D721Med (cell line): ENCODE data around the gene LUC7L.
"Not testable (repeated sequence)": the region's sequence is repeated elsewhere in the genome, so short reads cannot be mapped to it uniquely, and the experiment has no call there.

Experiments used
- DNase-seq: peaks from one replicate; pipeline ENCODE4 v3.0.0; 2011; ENCODE audit warnings: low spot score; ENCODE audit not compliant: insufficient read length
- FAIRE-seq: peaks from 2 replicates; lab custom pipeline; 2011; peaks lifted over from hg19 to GRCh38; lab: Jason Lieb, UNC
- TF ChIP-seq, protein P1 (sequence below): IDR thresholded peaks from 2 replicates; pipeline ENCODE4 v1.5.1; 2012; ENCODE audit warnings: mild to moderate bottlenecking, control low read depth; ENCODE audit not compliant: insufficient read depth; ENCODE audit errors: missing control alignments

The LUC7L gene

DNA sequence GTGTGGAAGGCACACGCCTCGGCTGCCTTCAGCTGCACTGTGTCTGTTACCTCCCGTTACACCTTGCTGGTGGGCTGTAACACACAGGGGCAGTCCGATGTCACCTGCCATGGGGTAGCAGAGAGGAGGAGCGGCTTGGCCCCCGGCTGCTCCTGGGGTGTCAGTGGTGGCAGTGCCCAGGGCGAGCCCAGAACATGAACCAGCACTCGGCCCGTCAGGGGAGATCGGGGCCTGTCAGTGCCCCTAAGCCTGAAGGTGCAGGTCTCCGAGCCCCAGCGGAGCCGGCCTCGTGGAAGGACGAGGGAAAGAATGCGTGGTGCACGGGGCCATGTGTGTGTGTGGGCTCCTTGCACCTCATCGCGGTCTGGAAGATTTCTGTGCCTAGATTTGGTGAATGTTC lies 31.1 kb upstream of the LUC7L start:
- TF ChIP-seq, protein P1, sequence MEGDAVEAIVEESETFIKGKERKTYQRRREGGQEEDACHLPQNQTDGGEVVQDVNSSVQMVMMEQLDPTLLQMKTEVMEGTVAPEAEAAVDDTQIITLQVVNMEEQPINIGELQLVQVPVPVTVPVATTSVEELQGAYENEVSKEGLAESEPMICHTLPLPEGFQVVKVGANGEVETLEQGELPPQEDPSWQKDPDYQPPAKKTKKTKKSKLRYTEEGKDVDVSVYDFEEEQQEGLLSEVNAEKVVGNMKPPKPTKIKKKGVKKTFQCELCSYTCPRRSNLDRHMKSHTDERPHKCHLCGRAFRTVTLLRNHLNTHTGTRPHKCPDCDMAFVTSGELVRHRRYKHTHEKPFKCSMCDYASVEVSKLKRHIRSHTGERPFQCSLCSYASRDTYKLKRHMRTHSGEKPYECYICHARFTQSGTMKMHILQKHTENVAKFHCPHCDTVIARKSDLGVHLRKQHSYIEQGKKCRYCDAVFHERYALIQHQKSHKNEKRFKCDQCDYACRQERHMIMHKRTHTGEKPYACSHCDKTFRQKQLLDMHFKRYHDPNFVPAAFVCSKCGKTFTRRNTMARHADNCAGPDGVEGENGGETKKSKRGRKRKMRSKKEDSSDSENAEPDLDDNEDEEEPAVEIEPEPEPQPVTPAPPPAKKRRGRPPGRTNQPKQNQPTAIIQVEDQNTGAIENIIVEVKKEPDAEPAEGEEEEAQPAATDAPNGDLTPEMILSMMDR: no peak
- FAIRE-seq (no peak), DNase-seq (no peak)

DNA sequence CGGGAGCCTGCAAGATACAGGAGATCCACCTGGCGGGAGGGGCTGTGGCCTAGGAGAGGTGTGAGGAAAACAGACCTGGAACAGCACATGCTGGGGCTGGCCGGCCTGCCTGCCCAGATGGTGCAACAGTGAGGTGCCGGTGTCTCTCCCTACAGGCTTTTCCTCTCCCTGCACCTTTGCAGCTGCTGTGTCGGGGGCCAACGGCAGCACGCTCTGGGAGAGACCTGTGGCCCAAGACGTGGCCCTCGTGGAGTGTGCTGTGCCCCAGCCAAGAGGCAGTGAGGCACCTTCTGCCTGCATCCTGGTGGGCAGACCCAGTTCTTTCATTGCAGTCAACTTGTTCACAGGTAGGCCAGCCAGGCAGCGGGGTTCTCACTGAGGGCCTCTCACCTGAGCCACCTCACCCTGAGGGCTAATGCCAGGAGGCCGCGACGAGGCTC lies 30.6 kb upstream of the LUC7L start:
- FAIRE-seq: no peak
- DNase-seq: no peak
- TF ChIP-seq, protein P1: no peak

DNA sequence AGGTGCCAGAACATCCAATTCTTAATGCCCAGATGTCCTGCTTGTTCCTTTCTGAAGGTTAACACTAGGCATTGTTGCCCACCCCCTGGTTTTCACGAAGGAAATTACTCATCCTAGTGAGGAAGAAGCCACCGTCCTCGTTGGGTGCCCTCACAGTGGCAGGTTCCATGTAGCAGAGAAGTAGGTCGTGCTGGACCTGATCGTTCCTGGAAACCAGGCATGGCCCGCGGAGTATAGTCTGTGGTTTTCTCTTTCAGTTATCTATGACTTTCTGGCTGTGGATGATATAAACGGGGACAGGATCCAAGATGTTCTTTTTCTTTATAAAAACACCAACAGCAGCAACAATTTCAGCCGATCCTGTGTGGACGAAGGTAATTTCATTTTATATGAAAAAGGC lies 30.0 kb upstream of the LUC7L start:
- TF ChIP-seq, protein P1: no peak
- FAIRE-seq (no peak), DNase-seq (no peak)

DNA sequence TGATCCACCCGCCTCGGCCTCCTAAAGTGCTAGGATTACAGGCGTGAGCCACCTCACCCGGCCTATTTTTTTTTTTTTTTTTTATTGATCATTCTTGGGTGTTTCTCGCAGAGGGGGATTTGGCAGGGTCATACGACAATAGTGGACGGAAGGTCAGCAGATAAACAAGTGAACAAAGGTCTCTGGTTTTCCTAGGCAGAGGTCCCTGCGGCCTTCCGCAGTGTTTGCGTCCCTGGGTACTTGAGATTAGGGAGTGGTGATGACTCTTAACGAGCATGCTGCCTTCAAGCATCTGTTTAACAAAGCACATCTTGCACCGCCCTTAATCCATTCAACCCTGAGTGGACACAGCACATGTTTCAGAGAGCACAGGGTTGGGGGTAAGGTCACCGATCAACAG lies 28.8 kb upstream of the LUC7L start:
- DNase-seq, FAIRE-seq: not testable (repeated sequence)

DNA sequence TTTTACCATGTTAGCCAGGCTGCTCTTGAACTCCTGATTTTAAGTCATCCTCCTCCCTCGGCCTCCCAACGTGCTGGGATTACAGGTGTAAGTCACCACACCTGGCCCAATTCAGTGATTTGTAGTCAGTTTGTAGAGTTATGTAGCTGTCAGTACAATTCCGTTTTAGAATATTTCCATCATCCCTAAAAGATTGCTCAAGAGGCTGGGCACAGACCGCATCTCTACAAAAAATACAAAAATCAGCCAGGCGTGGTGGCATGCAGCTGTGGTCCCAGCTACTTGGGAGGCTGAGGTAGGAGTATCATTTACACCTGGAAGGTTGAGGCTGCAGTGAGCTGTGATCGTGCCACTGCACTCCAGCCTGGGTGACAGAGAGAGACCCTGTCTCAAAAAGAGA lies 25.9 kb upstream of the LUC7L start:
- DNase-seq: no peak
- TF ChIP-seq, protein P1: no peak
- FAIRE-seq: no peak

DNA sequence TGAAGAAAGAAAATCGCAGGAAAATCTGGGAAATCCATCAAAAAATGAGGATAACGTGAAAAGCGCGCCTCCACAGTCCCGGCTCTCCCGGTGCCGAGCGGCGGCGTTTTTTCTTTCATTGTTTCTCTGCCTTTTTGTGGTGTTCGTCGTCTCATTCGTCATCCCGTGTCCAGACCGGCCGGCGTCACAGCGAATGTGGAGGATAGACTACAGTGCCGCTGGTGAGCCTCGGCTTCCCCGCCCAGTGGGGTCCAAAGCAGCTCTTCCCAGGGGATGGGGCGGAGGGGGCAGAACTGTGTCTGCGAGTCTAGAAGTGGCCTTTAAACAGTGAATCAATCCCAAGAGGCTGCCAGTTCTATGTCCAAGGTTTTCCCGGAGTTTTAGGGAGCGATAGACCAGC lies 25.2 kb upstream of the LUC7L start:
- TF ChIP-seq, protein P1: no peak
- FAIRE-seq: no peak
- no peak for DNase-seq

DNA sequence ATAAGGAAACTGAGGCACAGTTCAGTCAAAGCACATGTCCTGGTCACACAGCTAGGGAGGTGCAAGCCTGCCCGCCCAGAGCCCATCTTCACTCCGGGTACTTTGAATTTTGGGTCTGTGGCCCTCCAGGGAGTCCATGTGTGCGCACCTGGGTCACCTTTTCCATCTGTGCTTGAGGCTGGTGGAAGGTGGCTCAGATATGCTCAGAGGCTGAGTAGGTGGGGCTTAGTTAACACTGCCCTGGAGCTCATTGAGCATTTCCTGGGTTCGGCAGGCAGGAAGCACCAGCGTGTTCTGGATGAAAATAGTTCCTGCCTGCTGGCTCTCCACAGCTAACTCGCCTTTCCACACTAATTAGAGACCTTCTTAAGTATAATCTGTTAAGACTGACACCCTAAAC lies 24.6 kb upstream of the LUC7L start:
- TF ChIP-seq, protein P1: no peak

More for the DNA sequence above, 24.6 kb upstream of the LUC7L start:
- no peak for DNase-seq
- no peak for FAIRE-seq
